GM21367 (cell line): Measurements from ENCODE around the gene SLC10A1.

Experiments used
- ATAC-seq: cut with Tn5 transposase; IDR thresholded peaks from one replicate; pipeline ENCODE4 v1.9.1; 2021; ENCODE audit not compliant: unreplicated experiment

The SLC10A1 gene

DNA sequence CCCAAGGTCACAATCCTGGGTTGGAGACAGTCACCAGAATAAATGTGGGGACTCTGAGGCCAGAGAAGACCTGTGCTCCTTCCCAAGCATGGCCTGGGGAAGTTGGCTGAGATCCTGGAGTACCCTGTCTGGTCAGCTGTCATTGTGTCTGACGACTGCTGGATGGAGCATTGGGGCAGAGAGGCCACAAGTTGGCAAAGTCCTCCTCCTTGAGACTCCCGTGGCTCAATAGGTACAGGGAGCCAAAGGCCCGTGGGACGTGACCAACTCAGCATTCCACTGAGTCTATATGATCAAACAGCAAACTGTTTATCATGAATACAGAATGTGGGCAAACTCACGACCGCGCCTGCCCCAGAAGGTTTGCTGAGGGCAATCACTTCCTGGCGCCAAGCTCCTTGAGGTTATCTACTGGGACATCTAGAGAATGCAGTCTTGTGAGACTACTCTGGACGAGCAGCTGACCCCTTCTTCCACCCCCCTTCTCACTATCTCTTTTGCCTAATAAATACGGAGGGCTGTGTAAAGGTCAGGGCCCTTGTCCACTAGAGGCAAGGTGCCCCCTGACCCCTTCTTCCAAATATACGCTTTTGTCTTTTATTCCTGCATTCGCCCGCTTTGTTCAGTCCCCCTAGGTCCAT is 14.3 kb upstream of the SLC10A1 start:
- no peak for ATAC-seq

- ATAC-seq = no peak
These were observed 12.1 kb upstream of the SLC10A1 start for GRCh38 chr14:69808919-69809808.

DNA sequence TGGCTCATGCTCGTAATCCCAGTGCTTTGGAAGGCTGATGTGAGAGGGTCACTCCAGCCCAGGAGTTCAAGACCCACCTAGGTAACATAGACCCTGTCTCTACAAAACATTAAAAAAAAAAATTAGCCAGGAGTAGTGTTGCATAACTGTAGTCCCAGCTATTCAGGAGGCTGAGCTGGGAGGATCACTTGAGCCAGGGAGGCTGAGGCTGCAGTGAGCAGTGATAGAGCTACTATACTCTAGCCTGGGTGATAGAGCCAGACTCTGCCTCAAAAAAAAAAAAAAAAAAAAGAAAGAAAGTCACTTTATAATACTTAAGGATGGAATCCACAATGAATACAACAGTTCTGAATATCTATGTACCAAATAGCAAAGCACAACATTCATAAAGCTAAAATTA is 10.2 kb upstream of the SLC10A1 start:
- ATAC-seq = no peak

DNA sequence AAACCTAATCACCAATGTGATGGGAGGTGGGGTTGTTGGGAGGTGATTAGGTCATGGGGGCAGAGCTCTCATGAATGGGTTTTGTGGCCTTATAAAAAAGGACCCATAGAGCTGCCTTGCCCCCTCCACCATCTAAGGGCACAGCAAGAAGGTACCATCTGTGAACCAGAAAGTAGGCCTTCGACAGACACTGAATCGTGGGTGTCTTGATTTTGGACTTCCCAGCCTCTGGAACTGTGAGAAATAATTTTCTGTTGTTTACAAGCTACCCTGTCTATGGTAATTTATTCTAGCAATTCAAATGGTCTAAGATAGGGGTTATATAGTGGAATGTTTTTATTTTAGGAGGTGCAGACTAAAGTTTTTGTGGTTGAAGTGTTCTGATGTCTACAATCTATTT is 7.9 kb upstream of the SLC10A1 start:
- ATAC-seq = no peak

DNA sequence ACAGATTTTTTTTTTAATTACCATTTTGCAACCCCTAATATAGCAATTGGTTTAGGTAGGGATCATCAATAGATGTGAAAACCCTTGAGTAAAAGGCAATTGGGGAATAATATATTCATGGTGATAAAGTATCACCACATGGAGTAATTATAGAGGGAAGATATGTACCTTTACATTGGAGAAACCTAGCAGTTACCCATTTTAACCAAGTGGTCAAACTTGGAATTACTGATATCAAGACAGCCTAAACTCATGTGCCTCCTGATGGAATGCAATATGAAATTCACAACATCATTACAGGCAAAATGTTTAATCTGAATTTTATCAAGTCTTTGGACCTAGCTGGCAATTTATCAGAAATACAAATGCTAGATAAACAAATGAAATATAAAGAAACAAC is 6.7 kb upstream of the SLC10A1 start:
- ATAC-seq = no peak

DNA sequence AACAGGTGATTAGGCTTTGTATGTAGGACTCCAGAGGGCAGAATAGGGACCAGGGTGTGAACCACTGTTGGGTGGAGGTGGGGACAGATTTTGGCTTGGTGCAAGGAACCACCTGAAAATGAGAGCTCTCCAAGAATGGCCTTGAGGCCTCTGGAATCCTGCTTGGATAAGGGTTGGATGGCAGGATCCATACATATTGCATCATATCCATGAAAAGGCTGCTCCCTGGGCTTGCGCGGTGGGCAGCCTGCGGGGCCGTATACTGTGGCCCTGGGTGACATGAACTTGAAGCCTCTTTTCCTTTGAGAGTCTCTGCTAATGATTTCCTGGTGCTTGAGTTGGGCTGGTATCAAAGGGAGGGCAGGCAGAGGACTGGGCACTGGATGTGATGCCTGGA is 1.3 kb upstream of the SLC10A1 start:
- no peak for ATAC-seq

DNA sequence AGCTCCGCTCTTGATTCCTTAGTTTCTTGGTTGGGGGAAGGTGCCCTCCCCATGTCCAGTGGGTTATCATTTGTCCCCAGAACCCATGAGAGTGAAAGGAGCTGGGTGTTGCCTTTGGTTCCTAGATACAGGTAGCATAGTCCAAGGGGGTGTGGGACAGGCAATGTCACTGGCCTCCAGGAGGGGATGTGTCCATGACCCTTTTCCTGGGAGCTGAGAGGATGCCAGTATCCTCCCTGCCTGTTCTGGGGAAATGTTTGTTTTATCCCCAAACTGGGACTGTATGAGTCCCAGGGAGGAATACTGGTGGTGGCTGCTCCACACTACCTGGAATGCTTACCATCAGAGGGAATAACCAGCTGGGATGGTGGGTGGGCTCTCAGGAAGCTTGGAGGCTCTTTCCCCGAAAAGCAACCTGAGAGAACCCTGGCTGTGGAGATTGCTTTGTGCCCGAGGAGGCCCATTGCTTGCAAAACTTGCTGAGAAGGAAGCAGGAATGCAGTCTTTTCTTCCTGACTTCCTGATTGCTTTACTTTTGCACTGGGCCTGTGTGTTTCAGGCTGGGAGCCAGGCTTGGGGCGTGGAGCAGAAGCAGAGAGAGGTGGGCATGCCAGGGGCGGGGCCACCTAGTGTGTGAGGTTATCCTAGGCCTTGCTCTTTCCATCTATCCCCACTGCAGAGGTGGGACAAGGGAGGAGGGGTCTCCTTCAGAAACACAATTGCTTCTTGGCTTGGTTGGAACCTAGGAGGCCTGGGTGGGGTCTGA is 715 bp upstream of the SLC10A1 start:
- no peak for ATAC-seq

DNA sequence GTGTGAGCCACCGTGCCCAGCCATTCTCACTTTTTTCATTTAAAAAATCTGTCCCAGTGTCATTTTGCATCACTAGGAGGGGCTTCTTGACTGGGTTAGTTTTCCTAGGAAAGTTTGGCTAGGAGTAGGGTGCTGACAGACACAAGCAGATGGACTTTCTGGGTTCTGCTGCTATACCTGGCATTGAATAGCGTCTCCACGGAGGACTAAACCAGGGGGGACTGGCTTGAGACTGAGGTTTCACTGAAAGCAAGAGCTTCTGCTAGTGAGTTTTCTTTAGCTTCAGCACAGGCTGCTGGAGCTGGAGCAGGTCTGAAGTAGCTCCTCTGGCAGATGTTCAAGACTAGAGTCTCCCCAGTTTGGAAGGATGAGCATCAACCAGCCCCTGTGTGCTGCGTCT is 1.4 kb downstream of the SLC10A1 start:
- ATAC-seq = no peak

GRCh38 chr14:69794791-69795190 is 2.2 kb downstream of the SLC10A1 start:
- ATAC-seq = no peak

- no peak for ATAC-seq
These were observed 4.1 kb downstream of the SLC10A1 start for GRCh38 chr14:69792887-69793421.

- ATAC-seq = no peak
These were observed 7.9 kb downstream of the SLC10A1 start for GRCh38 chr14:69789118-69789640.

DNA sequence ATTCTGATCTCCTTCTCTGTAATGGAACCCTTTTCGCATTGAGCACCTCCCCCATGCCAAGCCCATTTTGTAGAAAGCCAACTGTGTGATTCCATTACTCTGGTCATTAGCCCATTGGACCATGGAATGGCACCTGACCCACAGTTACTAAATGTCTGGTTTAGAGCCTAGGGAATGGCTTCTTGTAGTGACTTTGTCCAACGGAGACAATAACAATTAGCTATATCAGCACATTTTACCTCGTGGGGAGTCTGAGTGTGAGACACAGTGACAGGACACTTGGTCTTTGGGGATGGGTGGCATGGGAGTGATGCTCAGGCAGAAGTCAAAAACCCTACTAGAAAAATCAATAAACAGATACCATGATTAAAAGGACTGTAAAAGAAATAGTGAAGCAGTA is 10.4 kb downstream of the SLC10A1 start:
- ATAC-seq = no peak

DNA sequence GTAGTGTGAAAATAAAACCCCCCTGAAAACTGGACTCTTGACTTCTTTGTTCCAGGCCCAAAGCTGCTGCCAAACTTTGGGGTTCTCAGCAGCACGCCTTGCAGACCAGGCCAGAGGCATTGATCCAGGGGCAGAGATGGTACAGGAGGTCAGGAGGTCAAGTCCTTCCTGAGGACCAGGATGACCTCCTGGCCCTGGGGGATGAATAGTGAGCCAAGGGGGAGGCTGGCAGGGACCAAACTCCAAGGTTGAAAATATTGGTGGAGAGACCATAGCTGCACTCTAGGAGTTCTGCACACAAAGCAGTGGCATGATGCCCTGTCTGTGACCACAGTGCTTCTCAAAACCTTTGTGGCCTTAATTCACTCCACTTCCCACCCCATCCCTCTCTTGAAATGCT is 12.1 kb downstream of the SLC10A1 start:
- no peak for ATAC-seq

DNA sequence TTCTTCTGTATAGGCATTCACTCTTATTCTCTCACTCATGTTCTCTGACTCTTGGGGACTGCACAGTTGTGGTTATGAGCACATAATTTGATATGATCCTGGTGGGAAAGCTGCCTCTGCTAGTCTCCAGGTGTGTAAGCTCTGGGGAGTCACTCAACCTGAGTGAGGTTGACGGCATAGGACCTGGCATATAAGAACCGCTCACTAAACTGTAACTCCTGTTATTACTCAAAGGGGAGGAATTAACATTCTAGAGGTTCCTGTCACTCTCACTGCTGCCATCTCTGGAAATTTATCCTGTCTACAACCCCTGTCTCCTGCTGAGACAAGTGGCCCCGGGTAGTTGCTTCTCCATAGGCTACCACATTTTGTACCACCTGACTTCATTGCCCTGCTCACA is 16.1 kb downstream of the SLC10A1 start:
- no peak for ATAC-seq

DNA sequence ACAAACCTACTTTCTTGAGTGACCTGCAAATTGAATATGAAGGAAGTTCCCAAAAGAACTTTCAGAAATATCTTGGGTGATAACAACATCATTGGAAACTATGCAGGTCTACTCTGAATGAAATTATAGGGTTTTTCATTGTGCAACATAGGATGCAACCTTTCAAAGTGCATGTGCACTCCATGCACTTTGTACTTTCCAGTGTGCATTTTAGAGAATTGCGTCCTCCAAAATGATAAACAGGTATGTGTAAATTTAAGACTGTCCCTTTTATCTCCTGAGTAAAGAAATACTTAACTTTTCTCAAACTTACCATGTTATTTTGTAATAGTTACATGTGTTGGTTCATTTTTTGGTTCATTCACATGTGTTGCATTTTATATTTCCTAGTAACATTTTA is 16.9 kb downstream of the SLC10A1 start:
- ATAC-seq = no peak

DNA sequence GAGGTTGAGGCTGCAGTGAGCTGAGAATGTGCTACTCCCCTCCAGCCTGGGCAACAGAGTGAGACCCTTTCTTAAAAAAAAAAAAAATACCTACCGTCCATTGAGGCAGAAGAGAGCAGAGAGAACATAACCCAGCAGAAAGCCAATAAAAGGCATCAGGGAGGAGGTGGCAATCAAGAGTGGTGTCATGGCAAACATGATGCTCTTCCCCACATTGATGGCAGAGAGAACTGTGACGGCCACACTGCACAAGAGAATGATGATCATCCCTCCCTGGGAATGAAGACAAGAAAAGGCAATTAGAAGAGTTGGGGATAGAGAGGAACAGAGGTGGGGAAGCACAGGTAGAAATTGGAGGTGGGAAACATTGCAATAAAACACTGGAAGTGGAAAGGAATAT is 18.0 kb downstream of the SLC10A1 start:
- ATAC-seq = no peak

DNA sequence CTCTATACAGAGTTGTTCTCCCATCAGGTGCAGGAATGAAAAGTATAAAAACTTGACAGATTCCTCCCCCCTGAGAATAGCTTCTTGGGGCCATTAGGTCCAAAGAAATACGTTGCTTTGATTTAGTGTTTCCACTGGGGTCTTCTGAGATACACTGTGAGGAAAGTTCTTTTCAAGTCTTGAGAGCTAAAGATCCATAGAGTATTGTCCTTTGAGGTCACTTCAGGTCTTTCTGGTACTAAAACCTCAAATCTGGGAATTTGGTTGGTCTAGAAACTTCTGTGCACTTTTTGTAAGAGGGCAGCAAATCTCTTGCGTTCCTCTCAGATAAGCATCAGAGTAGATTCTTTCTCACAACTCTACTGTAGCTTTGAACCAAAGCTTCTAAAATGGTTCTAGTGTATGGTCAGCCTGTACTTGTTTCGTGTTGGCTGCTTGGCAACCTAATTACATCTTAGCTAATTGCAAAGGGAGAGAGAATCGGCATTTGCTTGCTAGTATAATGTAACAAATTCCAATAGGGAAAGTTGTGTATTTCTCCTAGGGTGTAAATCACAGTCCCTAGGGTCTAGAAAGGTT is 20.1 kb downstream of the SLC10A1 start:
- no peak for ATAC-seq

DNA sequence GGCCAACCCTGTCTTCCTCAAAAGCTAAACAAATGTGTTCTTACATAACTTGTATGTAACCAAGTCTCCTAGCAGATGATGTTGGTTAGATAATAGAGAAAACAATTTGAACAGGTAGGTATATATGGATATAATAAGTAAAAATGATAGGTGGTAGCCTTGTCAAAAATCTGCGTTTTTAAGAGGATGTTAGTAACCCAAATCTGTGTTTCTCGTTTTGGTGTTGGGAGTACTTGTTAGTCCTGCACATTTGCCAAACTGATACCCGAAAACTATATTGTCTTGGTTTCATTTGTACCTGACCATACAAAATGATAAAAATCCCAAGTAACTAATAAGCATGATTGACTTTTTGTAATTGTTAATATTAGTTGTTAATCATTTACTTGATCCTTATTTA is 22.0 kb downstream of the SLC10A1 start:
- ATAC-seq = no peak

DNA sequence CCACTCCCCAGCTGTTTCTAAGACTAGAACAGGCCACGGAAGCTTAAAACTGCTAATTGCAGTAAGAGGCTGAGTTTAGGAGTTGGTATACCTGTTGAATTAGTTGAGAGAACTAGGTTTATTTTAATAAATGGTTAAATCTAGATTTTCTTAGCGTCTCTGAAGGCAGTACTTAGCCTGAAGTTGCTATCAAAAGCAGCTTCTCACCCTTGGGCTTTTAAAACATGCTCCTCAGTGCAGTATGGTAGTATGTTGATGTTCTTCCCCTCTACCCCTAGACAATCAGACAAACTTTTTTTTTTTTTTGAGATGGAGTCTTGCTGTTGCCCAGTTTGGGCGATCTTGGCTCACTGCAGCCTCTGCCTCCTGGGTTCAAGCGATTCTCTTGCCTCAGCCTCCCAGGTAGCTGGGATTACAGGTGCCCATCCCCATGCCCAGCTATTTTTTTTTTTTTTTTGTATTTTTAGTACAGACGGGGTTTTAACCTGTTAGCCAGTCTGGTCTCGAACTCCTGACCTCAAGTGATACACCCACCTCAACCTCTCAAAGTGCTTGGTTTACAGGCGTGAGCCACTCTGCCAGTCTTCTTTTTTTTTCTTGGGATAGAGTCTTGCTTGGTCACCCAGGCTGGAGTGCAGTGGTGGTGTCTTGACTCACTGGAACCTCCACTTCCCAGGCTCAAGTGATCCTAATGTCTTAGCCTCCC is 23.3 kb downstream of the SLC10A1 start:
- ATAC-seq = no peak
